HCT116 (cell line): ENCODE measurements around the gene DOCK2. TPM values are rescaled to one million over a fixed set of nuclear protein-coding genes. Genes with fewer than 3 reads are reported as not detected.

Experiments used
- ATAC-seq: fragments of 200-7000 bp; cut with Tn5 transposase; 2 replicates; pipeline ENCODE4 v1.9.1; 2020; ENCODE audit warnings: mild to moderate bottlenecking, moderate library complexity
- BruUV-seq: library from RNA; stranded (reverse); fragments of 400-500 nt; replicated peaks from 2 replicates; lab custom pipeline; 2021; lab: Mats Ljungman, UMichigan
- CTCF ChIA-PET: fragments of 300-600 bp; sonication (Branson Sonifier 250); formaldehyde crosslinking; loops from one replicate; lab custom pipeline; 2021; ENCODE audit warnings: antibody characterized with exemption; lab: Charles Lee
- POLR2A ChIA-PET: fragments of 300-600, 350-600 bp; sonication (Branson Sonifier 250); formaldehyde crosslinking; loops from one replicate; lab custom pipeline; 2021; ENCODE audit warnings: antibody characterized with exemption; lab: Charles Lee
- RAD21 ChIA-PET, 2 experiments: fragments of 300-600 bp; sonication (Branson Sonifier 250); formaldehyde crosslinking; loops; one replicate each; lab custom pipeline; 2023; ENCODE audit warnings: low total read pairs in 2 of 2; ENCODE audit not compliant: uncharacterized antibody in 2 of 2, unreplicated experiment in 2 of 2, low non-redundant PET in 1 of 2; lab: Charles Lee
- DNase-seq: peaks from one replicate; pipeline ENCODE4 v3.0.0-alpha.2; 2010; ENCODE audit warnings: low read depth, low spot score
- H2AFZ ChIP-seq: fragments of 200-600 bp; shearing (Covaris generic), sonication (generic); 2 replicates; pipeline ENCODE4 v1.6.1; 2017; ENCODE audit warnings: low read depth, mixed run types, mixed read lengths, antibody characterized with exemption, low read length; ENCODE audit not compliant: poor library complexity, severe bottlenecking
- H3K27ac ChIP-seq: 2 replicates; pipeline ENCODE4 v1.5.1; 2012; ENCODE audit warnings: low read depth, low read length
- H3K27me3 ChIP-seq: fragments of 200-600 bp; sonication (generic); 2 replicates; pipeline ENCODE4 v1.6.1; 2016; ENCODE audit warnings: mixed run types, low read length, mixed read lengths; ENCODE audit not compliant: insufficient read depth
- H3K36me3 ChIP-seq, 2 experiments: fragments of 200-500 bp in 1 of 2; fragments of 200-600 bp in 1 of 2; sonication (Bioruptor generic) in 1 of 2; sonication (generic) in 1 of 2; 2 replicates each; pipeline versions ENCODE4 v1.5.1 to v1.6.1; 2014 to 2016; ENCODE audit warnings: low read length in 2 of 2, inconsistent platforms in 1 of 2, mixed read lengths in 1 of 2, mixed run types in 1 of 2; ENCODE audit not compliant: insufficient read depth in 2 of 2, control insufficient read depth in 1 of 2
- H3K4me1 ChIP-seq, 2 experiments: fragments of 200-600 bp in 1 of 2; sonication (generic) in 1 of 2; 2 replicates each; pipeline versions ENCODE4 v1.5.1 to v1.6.1; 2012 to 2017; ENCODE audit warnings: low read length in 2 of 2, inconsistent platforms in 1 of 2, mild to moderate bottlenecking in 1 of 2, mixed read lengths in 1 of 2, mixed run types in 1 of 2, moderate library complexity in 1 of 2; ENCODE audit not compliant: insufficient read depth in 2 of 2, control insufficient read depth in 1 of 2
- H3K4me2 ChIP-seq: fragments of 200-600 bp; sonication (generic); 2 replicates; pipeline ENCODE4 v1.6.1; 2017; ENCODE audit warnings: mixed run types, low read length, mixed read lengths
- H3K4me3 ChIP-seq, 2 experiments: fragments of 200-600 bp in 1 of 2; sonication (generic) in 1 of 2; replicated peaks in 1 of 2; 2 replicates each; pipeline ENCODE4 v1.5.1; 2011 to 2016; ENCODE audit warnings: low read length in 2 of 2, control low read depth in 1 of 2, low read depth in 1 of 2, mild to moderate bottlenecking in 1 of 2, mixed read lengths in 1 of 2, mixed run types in 1 of 2
- H3K79me2 ChIP-seq: fragments of 200-600 bp; sonication (generic); 2 replicates; pipeline ENCODE4 v1.6.1; 2017; ENCODE audit warnings: mild to moderate bottlenecking, mixed run types, low read length, moderate library complexity, mixed read lengths; ENCODE audit not compliant: insufficient read depth
- H3K9ac ChIP-seq: fragments of 200-600 bp; sonication (generic); 2 replicates; pipeline ENCODE4 v1.6.1; 2016; ENCODE audit warnings: low read length, mixed read lengths
- H3K9me2 ChIP-seq: fragments of 200-600 bp; sonication (generic), shearing (Covaris generic); 2 replicates; pipeline ENCODE4 v1.6.1; 2017; ENCODE audit warnings: mixed run types, mild to moderate bottlenecking, moderate library complexity; ENCODE audit not compliant: insufficient read depth
- H3K9me3 ChIP-seq, 2 experiments: fragments of 200-500 bp in 1 of 2; fragments of 200-600 bp in 1 of 2; sonication (Bioruptor generic) in 1 of 2; sonication (generic) in 1 of 2; 2 replicates each; pipeline ENCODE4 v1.6.1; 2014 to 2017; ENCODE audit warnings: low read length in 2 of 2, mixed read lengths in 2 of 2, inconsistent platforms in 1 of 2, low read depth in 1 of 2, mild to moderate bottlenecking in 1 of 2, mixed run types in 1 of 2, moderate library complexity in 1 of 2; ENCODE audit not compliant: control insufficient read depth in 1 of 2, insufficient read depth in 1 of 2
- H4K20me1 ChIP-seq: fragments of 200-600 bp; sonication (generic), shearing (Covaris generic); 2 replicates; pipeline ENCODE4 v1.6.1; 2017; ENCODE audit warnings: mixed run types, mild to moderate bottlenecking, moderate library complexity; ENCODE audit not compliant: insufficient read depth
- CEBPB ChIP-seq: IDR thresholded peaks from 2 replicates; pipeline ENCODE4 v1.6.1; 2012; ENCODE audit warnings: low read depth
- FOSL1 ChIP-seq: IDR thresholded peaks from 2 replicates; pipeline ENCODE4 v1.6.1; 2012; ENCODE audit warnings: low read depth
- JUND ChIP-seq: IDR thresholded peaks from 2 replicates; pipeline ENCODE4 v1.6.1; 2012
- SRF ChIP-seq: IDR thresholded peaks from 2 replicates; pipeline ENCODE4 v1.6.1; 2012; ENCODE audit warnings: low read depth
- ZFX ChIP-seq: fragments of 450-650 bp; IDR thresholded peaks from 2 replicates; pipeline ENCODE4 v1.6.1; 2017
- intact Hi-C: fragments of 100-400 bp; cut with micrococcal nuclease; formaldehyde crosslinking; loops from 2 replicates; pipeline ENCODE4 v1.10.0; 2022
- total RNA-seq: library from RNA; stranded (reverse); gene quantifications from one replicate; pipeline ENCODE4 v1.2.1, GENCODE V29; 2021; ENCODE audit not compliant: unreplicated experiment
- TF ChIP-seq, protein P1 (sequence below): IDR thresholded peaks from 2 replicates; pipeline ENCODE4 v1.6.1; 2012
- TF ChIP-seq, protein P2 (sequence below): IDR thresholded peaks from 2 replicates; pipeline ENCODE4 v1.6.1; 2012
- TF ChIP-seq, protein P3 (sequence below), 3 experiments: fragments of 200-600 bp in 1 of 3; sonication (generic) in 1 of 3; IDR thresholded peaks in 2 of 3; conservative IDR thresholded peaks in 1 of 3; 2 replicates each; pipeline ENCODE4 v1.5.1; 2012 to 2017; ENCODE audit warnings: low read depth in 2 of 3, low read length in 2 of 3, antibody characterized with exemption in 1 of 3, borderline replicate concordance in 1 of 3, control low read depth in 1 of 3, mild to moderate bottlenecking in 1 of 3, mixed read lengths in 1 of 3, mixed run types in 1 of 3, moderate library complexity in 1 of 3; ENCODE audit not compliant: insufficient read depth in 1 of 3

The DOCK2 gene
- total RNA-seq, 1 experiment from 2014 or later = 0.89 TPM

DNA sequence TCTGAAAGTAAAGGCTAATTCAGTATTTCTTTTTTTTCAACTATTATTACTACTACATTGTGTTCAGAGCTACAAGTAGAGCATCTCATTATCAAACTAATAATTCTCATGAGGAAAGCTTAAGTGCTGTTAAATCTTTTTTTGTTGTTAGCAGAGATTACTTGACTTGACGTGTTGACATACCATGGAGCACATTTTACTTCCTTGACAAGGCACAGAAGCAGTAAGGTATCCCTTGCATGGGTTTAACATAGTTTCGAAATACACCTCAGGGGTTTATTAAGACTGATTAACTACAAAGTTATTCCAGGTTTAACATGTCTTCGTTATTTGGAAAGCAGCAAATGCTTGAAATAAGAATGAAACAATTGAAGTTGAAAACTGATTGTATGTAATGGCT, 46.5 kb upstream of the DOCK2 start (continued):
- TF ChIP-seq, protein P1, sequence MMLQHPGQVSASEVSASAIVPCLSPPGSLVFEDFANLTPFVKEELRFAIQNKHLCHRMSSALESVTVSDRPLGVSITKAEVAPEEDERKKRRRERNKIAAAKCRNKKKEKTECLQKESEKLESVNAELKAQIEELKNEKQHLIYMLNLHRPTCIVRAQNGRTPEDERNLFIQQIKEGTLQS = no peak
- TF ChIP-seq, protein P2, sequence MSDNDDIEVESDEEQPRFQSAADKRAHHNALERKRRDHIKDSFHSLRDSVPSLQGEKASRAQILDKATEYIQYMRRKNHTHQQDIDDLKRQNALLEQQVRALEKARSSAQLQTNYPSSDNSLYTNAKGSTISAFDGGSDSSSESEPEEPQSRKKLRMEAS = no peak
- no peak for TF ChIP-seq SRF
- no peak for TF ChIP-seq FOSL1
- TF ChIP-seq, protein P3, sequence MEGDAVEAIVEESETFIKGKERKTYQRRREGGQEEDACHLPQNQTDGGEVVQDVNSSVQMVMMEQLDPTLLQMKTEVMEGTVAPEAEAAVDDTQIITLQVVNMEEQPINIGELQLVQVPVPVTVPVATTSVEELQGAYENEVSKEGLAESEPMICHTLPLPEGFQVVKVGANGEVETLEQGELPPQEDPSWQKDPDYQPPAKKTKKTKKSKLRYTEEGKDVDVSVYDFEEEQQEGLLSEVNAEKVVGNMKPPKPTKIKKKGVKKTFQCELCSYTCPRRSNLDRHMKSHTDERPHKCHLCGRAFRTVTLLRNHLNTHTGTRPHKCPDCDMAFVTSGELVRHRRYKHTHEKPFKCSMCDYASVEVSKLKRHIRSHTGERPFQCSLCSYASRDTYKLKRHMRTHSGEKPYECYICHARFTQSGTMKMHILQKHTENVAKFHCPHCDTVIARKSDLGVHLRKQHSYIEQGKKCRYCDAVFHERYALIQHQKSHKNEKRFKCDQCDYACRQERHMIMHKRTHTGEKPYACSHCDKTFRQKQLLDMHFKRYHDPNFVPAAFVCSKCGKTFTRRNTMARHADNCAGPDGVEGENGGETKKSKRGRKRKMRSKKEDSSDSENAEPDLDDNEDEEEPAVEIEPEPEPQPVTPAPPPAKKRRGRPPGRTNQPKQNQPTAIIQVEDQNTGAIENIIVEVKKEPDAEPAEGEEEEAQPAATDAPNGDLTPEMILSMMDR (IDR thresholded peaks at IDR 0.05 in 2 of 3, conservative IDR thresholded peaks at IDR 0.05 in 1 of 3; ENCODE audit: borderline replicate concordance in 1 of 3, insufficient read depth in 1 of 3, low read depth in 2 of 3, low read length in 2 of 3) = no peak

DNA sequence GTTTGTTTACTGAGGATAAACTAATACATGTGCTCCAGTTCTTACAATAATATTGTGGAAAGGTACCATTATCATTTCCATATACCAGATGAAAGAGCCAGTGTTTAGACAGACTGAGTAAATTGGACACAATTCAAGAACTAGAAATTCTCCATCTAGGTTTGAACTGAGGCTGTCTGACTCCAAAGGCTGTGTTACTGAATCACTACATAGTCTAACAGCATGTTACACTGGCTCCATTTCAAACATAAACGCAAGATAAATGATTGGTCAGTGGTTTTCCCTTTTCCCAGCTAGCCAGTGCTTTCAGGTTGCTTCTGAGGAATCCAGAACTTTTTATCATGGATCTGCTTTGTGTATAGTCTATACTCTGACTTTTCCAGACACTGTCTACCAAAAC, 45.4 kb upstream of the DOCK2 start:
- RAD21 ChIA-PET = no interaction called here
- Histone ChIP-seq H3K27ac (no peak overlapping the region), H3K36me3 (peaks cover 50 to 65% of the 10 kb centered on the region in 2 experiments; a peak in 3 of 4 replicates), H3K9ac (no peak overlapping the region), H3K4me3 (no peak overlapping the region), H4K20me1 (no peaks in the 10 kb centered on the region), H3K9me3 (no peaks in the 10 kb centered on the region), H3K79me2 (peaks cover 30% of the 10 kb centered on the region), H3K4me2 (no peak overlapping the region), H3K4me1 (no peaks in the 10 kb centered on the region), H3K27me3 (no peaks in the 10 kb centered on the region), H3K9me2 (no peaks in the 10 kb centered on the region), H2AFZ (no peak overlapping the region)
- intact Hi-C loops = no loop called here
- CTCF ChIA-PET = no interaction called here
- no peak for ATAC-seq
- no peak for DNase-seq
- BruUV-seq = no TSS peak
- TF ChIP-seq ZFX = no peak
- TF ChIP-seq CEBPB = no peak
- TF ChIP-seq JUND = no peak
- POLR2A ChIA-PET = no interaction called here
